Mucosa of descending colon (tissue), 3 donors: ENCODE data around the gene TIMM8B. TPM values are rescaled to one million over a fixed set of nuclear protein-coding genes. Genes with fewer than 3 reads are reported as not detected.

Source experiments
- ATAC-seq: fragments of 200-7000 bp; cut with Tn5 transposase; one replicate; pipeline ENCODE4 v1.9.1; 2020; ENCODE audit warnings: mild to moderate bottlenecking, moderate library complexity
- DNase-seq, 3 donors: peaks; one replicate each; pipeline ENCODE4 v3.0.0-alpha.2; 2020
- H3K36me3 ChIP-seq: fragments of 200-600 bp; one replicate; pipeline ENCODE4 v1.8.0; 2021; ENCODE audit warnings: low read depth, mild to moderate bottlenecking
- H3K4me1 ChIP-seq: fragments of 200-600 bp; one replicate; pipeline ENCODE4 v1.8.0; 2021; ENCODE audit warnings: low read depth, mild to moderate bottlenecking
- H3K4me3 ChIP-seq: fragments of 200-600 bp; one replicate; pipeline ENCODE4 v1.8.0; 2021; ENCODE audit warnings: mild to moderate bottlenecking
- H3K9me3 ChIP-seq: fragments of 200-600 bp; one replicate; pipeline ENCODE4 v1.8.0; 2021; ENCODE audit warnings: mild to moderate bottlenecking
- CTCF ChIP-seq: fragments of 200-600 bp; IDR thresholded peaks from one replicate; pipeline ENCODE4 v1.8.0; 2022; ENCODE audit warnings: antibody characterized with exemption, mild to moderate bottlenecking
- intact Hi-C, 2 donors: fragments of 100-400 bp; cut with DNase I in 1 of 2; cut with micrococcal nuclease in 1 of 2; formaldehyde crosslinking; loops; one replicate each; pipeline versions ENCODE4 v1.11.0 to v1.11.1; 2022; cut with DNase I, micrococcal nuclease
- total RNA-seq, 3 donors: library from RNA; stranded (reverse); fragmentation: NEBNext Ultra II Directional in 2 of 3; extraction: Animal tissue kit (Norgen Biotek cat#: 25700) in 2 of 3; gene quantifications; one replicate each; pipeline versions ENCODE4 v1.2.1 to v1.2.4, GENCODE V29; 2021 to 2023
- donor health status: DM: no; HTN: no; CAD: no; lungs with moderate emphysema.
- donor health status: DM: no; HTN: no; CAD: no.
- donor health status: DM: no; HTN: yes; CAD: no.

Gene TIMM8B
- total RNA-seq, 3 donors from 2014 or later, result 37.9 to 56.5 (median 42.7) TPM

- intact Hi-C loops, result no loop called here
- ATAC-seq, result no peak
- Histone ChIP-seq H3K9me3 (no peaks in the 10 kb centered on the region), H3K4me3 (no peak overlapping the region), H3K4me1 (no peaks in the 10 kb centered on the region), H3K36me3 (no peaks in the 10 kb centered on the region)
- TF ChIP-seq CTCF, result no peak
- no peak for DNase-seq
Measured at GRCh38 chr11:112042161-112042960, 44.2 kb downstream of the TIMM8B start.

DNA sequence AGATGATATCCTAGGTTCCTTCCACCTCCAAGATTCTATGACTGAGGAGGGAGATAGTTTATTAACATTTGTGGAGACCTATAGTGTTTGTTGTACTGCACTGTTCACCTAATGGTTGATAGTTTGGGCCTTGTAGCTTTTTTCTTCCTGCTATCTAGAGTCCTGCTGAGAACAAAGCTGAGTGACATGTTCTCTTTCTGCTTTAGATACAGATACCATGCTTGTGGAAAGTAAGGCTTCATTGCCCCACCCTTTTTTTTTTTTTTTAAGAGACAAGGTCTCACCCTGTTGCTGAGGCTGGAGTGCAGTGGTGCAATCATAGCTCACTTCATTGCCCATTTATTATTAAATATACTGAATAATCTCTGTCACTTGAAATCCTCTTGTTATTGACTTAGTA, 49.0 kb downstream of the TIMM8B start:
- Histone ChIP-seq H3K36me3 (no peaks in the 10 kb centered on the region), H3K4me1 (no peaks in the 10 kb centered on the region), H3K9me3 (no peaks in the 10 kb centered on the region), H3K4me3 (no peak overlapping the region)
- ATAC-seq, result no peak
- DNase-seq, result no peak
- intact Hi-C loops, result no loop called here
- TF ChIP-seq CTCF, result no peak

Other genes with a start within 250 kb of the TIMM8B start
- gene ALG9, start 215.2 kb downstream of the TIMM8B start, total RNA-seq, result 10 to 100 TPM; 16.7 to 29.3 (median 21.1) TPM
- gene FDXACB1, start 207.6 kb downstream of the TIMM8B start, total RNA-seq, result 1 to 10 TPM; 1.7 to 2.7 (median 2.3) TPM
- gene CFAP68, start 207.2 kb downstream of the TIMM8B start, total RNA-seq, result 10 to 100 TPM; 12.2 to 26.4 (median 19.1) TPM
- 100 to 1,000 TPM in 1 of 3 donors, 10 to 100 TPM in 2; 13.8 to 331 (median 30.7) TPM for gene CRYAB, start 175.0 kb downstream of the TIMM8B start, total RNA-seq
- gene HSPB2, start 174.0 kb downstream of the TIMM8B start, total RNA-seq, result 1 to 10 TPM in 2 of 3 donors, not detected in 1; 1.4 to 4.8 TPM
- 10 to 100 TPM in 1 of 3 donors, 1 to 10 TPM in 2; 3.2 to 12.8 (median 7.7) TPM for gene C11orf52, start 167.8 kb downstream of the TIMM8B start, total RNA-seq
- gene DIXDC1, start 149.4 kb downstream of the TIMM8B start, total RNA-seq, result 10 to 100 TPM; 11.1 to 61.8 (median 11.7) TPM
- gene DLAT, start 61.3 kb downstream of the TIMM8B start, total RNA-seq, result 10 to 100 TPM; 51.1 to 54.2 (median 51.4) TPM
- gene PIH1D2, start 12.7 kb downstream of the TIMM8B start, total RNA-seq, result 1 to 10 TPM in 2 of 3 donors, under 1 TPM in 1; 0.65 to 2.4 (median 1.5) TPM
- gene NKAPD1, start 12.5 kb downstream of the TIMM8B start, total RNA-seq, result 10 to 100 TPM; 14.6 to 17.4 (median 16.2) TPM
- gene SDHD, start 117 bp upstream of the TIMM8B start, total RNA-seq, result 100 to 1,000 TPM; 185 to 312 (median 202) TPM
- gene IL18, start 77.3 kb upstream of the TIMM8B start, total RNA-seq, result 100 to 1,000 TPM in 1 of 3 donors, 10 to 100 TPM in 2; 69.4 to 114 (median 85.0) TPM
- under 1 TPM; 0.52 to 0.80 (median 0.60) TPM for gene TEX12, start 80.6 kb upstream of the TIMM8B start, total RNA-seq
- 1 to 10 TPM; 3.7 to 9.8 (median 7.1) TPM for gene BCO2, start 88.8 kb upstream of the TIMM8B start, total RNA-seq
- gene PTS, start 139.7 kb upstream of the TIMM8B start, total RNA-seq, result 10 to 100 TPM; 27.4 to 29.5 (median 27.7) TPM
- not detected for gene PLET1, start 174.1 kb upstream of the TIMM8B start, total RNA-seq